Neural progenitor cell (in vitro differentiated cells): ENCODE data around the gene GMDS. TPM values are rescaled to one million over a fixed set of nuclear protein-coding genes. Genes with fewer than 3 reads are reported as not detected.

Experiments
- DNase-seq: peaks from one replicate; pipeline ENCODE4 v3.0.0-alpha.2; 2016; ENCODE audit warnings: low spot score
- H2AFZ ChIP-seq: fragments of 200-600 bp; sonication (generic); replicated peaks from 2 replicates; pipeline ENCODE4 v1.6.1; 2016; ENCODE audit warnings: antibody characterized with exemption
- H3F3A ChIP-seq: fragments of 200-600 bp; sonication (generic); 2 replicates; pipeline ENCODE4 v1.6.1; 2016; ENCODE audit warnings: antibody characterized with exemption, low read depth
- H3K27ac ChIP-seq: fragments of 200-600 bp; sonication (generic); 2 replicates; pipeline ENCODE4 v1.5.1; 2016; ENCODE audit warnings: mild to moderate bottlenecking
- H3K27me3 ChIP-seq: fragments of 200-600 bp; sonication (generic); 2 replicates; pipeline ENCODE4 v1.6.1; 2016; ENCODE audit warnings: mild to moderate bottlenecking, moderate library complexity
- H3K36me3 ChIP-seq: fragments of 200-600 bp; sonication (generic); 2 replicates; pipeline ENCODE4 v1.5.1; 2016
- H3K4me1 ChIP-seq: fragments of 200-600 bp; sonication (generic); 2 replicates; pipeline ENCODE4 v1.6.1; 2016; ENCODE audit warnings: mixed run types
- H3K4me2 ChIP-seq: fragments of 200-600 bp; sonication (generic); 2 replicates; pipeline ENCODE4 v1.6.1; 2016
- H3K4me3 ChIP-seq: fragments of 200-600 bp; sonication (generic); 2 replicates; pipeline ENCODE4 v1.5.1; 2016
- H3K79me2 ChIP-seq: fragments of 200-600 bp; sonication (generic); 2 replicates; pipeline ENCODE4 v1.6.1; 2016; ENCODE audit warnings: low read depth
- H3K9ac ChIP-seq: fragments of 200-600 bp; sonication (generic); 2 replicates; pipeline ENCODE4 v1.6.1; 2016
- H3K9me3 ChIP-seq: fragments of 200-600 bp; sonication (generic); 2 replicates; pipeline ENCODE4 v1.5.1; 2016; ENCODE audit warnings: low read depth
- H4K20me1 ChIP-seq: fragments of 200-600 bp; sonication (generic); 2 replicates; pipeline ENCODE4 v1.6.1; 2016; ENCODE audit warnings: low read depth
- H3K27ac Mint-ChIP-seq: 3 replicates; pipeline ENCODE4 v1.8.0; 2021; ENCODE audit warnings: mixed read lengths
- H3K27me3 Mint-ChIP-seq: 2 replicates; pipeline ENCODE4 v1.8.0; 2022; ENCODE audit warnings: low read depth, mild to moderate bottlenecking, inconsistent platforms, moderate library complexity, mixed read lengths; ENCODE audit not compliant: insufficient read depth
- H3K36me3 Mint-ChIP-seq: 3 replicates; pipeline ENCODE4 v1.8.0; 2021; ENCODE audit warnings: mixed read lengths
- H3K4me1 Mint-ChIP-seq: 3 replicates; pipeline ENCODE4 v1.8.0; 2021; ENCODE audit warnings: mixed read lengths
- H3K4me3 Mint-ChIP-seq: 3 replicates; pipeline ENCODE4 v1.8.0; 2021; ENCODE audit warnings: mild to moderate bottlenecking, moderate library complexity, mixed read lengths
- H3K9me3 Mint-ChIP-seq: 3 replicates; pipeline ENCODE4 v1.8.0; 2020; ENCODE audit warnings: mixed read lengths
- EZH2 ChIP-seq: fragments of 200-600 bp; sonication (generic); IDR thresholded peaks from 2 replicates; pipeline ENCODE4 v1.6.1; 2017; ENCODE audit warnings: antibody characterized with exemption, mild to moderate bottlenecking, moderate library complexity
- EZH2phosphoT487 ChIP-seq: fragments of 200-600 bp; sonication (generic); IDR thresholded peaks from 2 replicates; pipeline ENCODE4 v1.6.1; 2017; ENCODE audit warnings: antibody characterized with exemption
- total RNA-seq: library from RNA; depleted of rRNA; stranded (reverse); fragments of >200 nt; gene quantifications from 2 replicates; pipeline ENCODE4 v1.2.3, GENCODE V29; 2015; ENCODE audit warnings: low replicate concordance
- TF ChIP-seq, protein P1 (sequence below): fragments of 200-600 bp; sonication (generic); IDR thresholded peaks from 2 replicates; pipeline ENCODE4 v1.5.1; 2017; ENCODE audit warnings: antibody characterized with exemption, mild to moderate bottlenecking

The GMDS gene
- total RNA-seq, 1 donor from 2014 or later, result 22.6 TPM

DNA sequence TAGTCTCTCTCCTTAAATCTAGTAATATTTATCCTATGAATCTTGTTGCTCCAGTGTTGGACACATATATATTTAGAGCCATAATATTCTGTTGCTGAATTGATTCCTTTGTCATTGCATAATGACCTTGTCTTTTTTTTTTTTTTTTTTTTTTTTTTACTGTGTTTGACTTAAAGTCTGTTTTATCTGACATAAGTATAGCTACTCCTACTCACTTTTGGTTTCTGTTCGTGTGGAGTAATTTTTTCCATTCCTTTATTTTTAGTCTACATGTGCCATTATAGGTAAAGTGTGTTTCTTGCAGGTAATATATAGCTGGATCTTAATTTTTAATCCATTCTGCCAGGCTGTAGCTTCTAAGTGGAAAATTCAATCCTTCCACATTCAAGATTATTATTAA is 166.5 kb downstream of the GMDS start:
- no peaks in the 10 kb centered on the region for H3K27me3 Mint-ChIP-seq
- peaks cover 11% of the 10 kb centered on the region for H3K9me3 Mint-ChIP-seq
- H3K4me3 ChIP-seq, result no peak overlapping the region
- no peak overlapping the region for H3K9ac ChIP-seq
- H3K4me3 Mint-ChIP-seq, result no peak overlapping the region
- H3K36me3 Mint-ChIP-seq, result no peaks in the 10 kb centered on the region
- H3K36me3 ChIP-seq, result no peaks in the 10 kb centered on the region
- H3K4me1 ChIP-seq, result no peaks in the 10 kb centered on the region
- H3K4me1 Mint-ChIP-seq, result no peaks in the 10 kb centered on the region
- no peak overlapping the region for H3K27ac ChIP-seq
- H4K20me1 ChIP-seq, result no peaks in the 10 kb centered on the region
- H3F3A ChIP-seq, result no peaks in the 10 kb centered on the region
- DNase-seq, result no peak
- H2AFZ ChIP-seq, result no peak overlapping the region
- no peaks in the 10 kb centered on the region for H3K27me3 ChIP-seq
- TF ChIP-seq, protein P1, sequence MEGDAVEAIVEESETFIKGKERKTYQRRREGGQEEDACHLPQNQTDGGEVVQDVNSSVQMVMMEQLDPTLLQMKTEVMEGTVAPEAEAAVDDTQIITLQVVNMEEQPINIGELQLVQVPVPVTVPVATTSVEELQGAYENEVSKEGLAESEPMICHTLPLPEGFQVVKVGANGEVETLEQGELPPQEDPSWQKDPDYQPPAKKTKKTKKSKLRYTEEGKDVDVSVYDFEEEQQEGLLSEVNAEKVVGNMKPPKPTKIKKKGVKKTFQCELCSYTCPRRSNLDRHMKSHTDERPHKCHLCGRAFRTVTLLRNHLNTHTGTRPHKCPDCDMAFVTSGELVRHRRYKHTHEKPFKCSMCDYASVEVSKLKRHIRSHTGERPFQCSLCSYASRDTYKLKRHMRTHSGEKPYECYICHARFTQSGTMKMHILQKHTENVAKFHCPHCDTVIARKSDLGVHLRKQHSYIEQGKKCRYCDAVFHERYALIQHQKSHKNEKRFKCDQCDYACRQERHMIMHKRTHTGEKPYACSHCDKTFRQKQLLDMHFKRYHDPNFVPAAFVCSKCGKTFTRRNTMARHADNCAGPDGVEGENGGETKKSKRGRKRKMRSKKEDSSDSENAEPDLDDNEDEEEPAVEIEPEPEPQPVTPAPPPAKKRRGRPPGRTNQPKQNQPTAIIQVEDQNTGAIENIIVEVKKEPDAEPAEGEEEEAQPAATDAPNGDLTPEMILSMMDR, result no peak
- no peak for TF ChIP-seq EZH2phosphoT487
- no peak for TF ChIP-seq EZH2
- no peaks in the 10 kb centered on the region for H3K79me2 ChIP-seq
- no peak overlapping the region for H3K4me2 ChIP-seq
- H3K9me3 ChIP-seq, result no peaks in the 10 kb centered on the region
- no peak overlapping the region for H3K27ac Mint-ChIP-seq

DNA sequence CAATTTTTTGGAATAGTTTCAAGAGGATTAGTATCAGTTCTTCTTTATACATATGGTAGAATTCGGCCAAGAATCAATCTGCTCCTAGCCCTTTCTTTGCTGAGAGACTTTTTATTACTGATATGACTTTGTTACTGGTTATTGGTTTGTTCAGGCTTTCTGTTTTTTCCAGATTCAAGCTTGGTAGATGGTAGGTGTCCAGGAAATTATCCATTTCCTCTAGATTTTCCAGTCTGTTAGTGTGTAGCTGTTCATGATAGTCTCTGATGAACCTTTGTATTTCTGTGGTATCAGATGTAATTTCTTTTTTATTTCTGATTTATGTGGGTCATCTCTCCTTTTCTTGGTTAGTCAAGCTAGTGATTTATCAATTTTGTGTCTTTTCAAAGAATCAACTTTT is 167.6 kb downstream of the GMDS start:
- no peak overlapping the region for H3K4me3 ChIP-seq
- TF ChIP-seq, protein P1, result no peak
- no peak for TF ChIP-seq EZH2
- no peak for TF ChIP-seq EZH2phosphoT487
- no peak for DNase-seq
- no peak overlapping the region for H2AFZ ChIP-seq
- H3K27me3 ChIP-seq, result no peaks in the 10 kb centered on the region
- no peak overlapping the region for H3K9ac ChIP-seq
- H3K4me1 ChIP-seq, result no peaks in the 10 kb centered on the region
- H3K4me2 ChIP-seq, result no peak overlapping the region
- Mint-ChIP-seq H3K4me3 (no peak overlapping the region), H3K4me1 (no peaks in the 10 kb centered on the region), H3K27ac (no peak overlapping the region), H3K36me3 (no peaks in the 10 kb centered on the region), H3K9me3 (peaks cover 11% of the 10 kb centered on the region), H3K27me3 (no peaks in the 10 kb centered on the region)
- no peaks in the 10 kb centered on the region for H4K20me1 ChIP-seq
- no peaks in the 10 kb centered on the region for H3F3A ChIP-seq
- H3K9me3 ChIP-seq, result no peaks in the 10 kb centered on the region
- no peak overlapping the region for H3K27ac ChIP-seq
- no peaks in the 10 kb centered on the region for H3K79me2 ChIP-seq
- H3K36me3 ChIP-seq, result no peaks in the 10 kb centered on the region

GRCh38 chr6:2073476-2073875 is 171.9 kb downstream of the GMDS start:
- no peak overlapping the region for H3K27ac ChIP-seq

More at GRCh38 chr6:2073476-2073875, 171.9 kb downstream of the GMDS start:
- Histone ChIP-seq H3K36me3 (no peaks in the 10 kb centered on the region), H3K27me3 (no peaks in the 10 kb centered on the region), H2AFZ (no peak overlapping the region), H3K9ac (no peak overlapping the region), H4K20me1 (no peaks in the 10 kb centered on the region), H3K4me1 (no peaks in the 10 kb centered on the region), H3K4me2 (no peak overlapping the region), H3K4me3 (no peak overlapping the region), H3K79me2 (no peaks in the 10 kb centered on the region), H3K9me3 (no peaks in the 10 kb centered on the region), H3F3A (no peaks in the 10 kb centered on the region)
- Mint-ChIP-seq H3K36me3 (no peaks in the 10 kb centered on the region), H3K27ac (no peak overlapping the region), H3K4me1 (no peaks in the 10 kb centered on the region), H3K27me3 (no peaks in the 10 kb centered on the region), H3K9me3 (peaks cover 8% of the 10 kb centered on the region), H3K4me3 (no peak overlapping the region)
- no peak for DNase-seq
- TF ChIP-seq EZH2phosphoT487, result no peak
- TF ChIP-seq EZH2, result no peak
- TF ChIP-seq, protein P1, result no peak
